ENCODE measurements around the gene CDH20.

CDH20 gene

DNA sequence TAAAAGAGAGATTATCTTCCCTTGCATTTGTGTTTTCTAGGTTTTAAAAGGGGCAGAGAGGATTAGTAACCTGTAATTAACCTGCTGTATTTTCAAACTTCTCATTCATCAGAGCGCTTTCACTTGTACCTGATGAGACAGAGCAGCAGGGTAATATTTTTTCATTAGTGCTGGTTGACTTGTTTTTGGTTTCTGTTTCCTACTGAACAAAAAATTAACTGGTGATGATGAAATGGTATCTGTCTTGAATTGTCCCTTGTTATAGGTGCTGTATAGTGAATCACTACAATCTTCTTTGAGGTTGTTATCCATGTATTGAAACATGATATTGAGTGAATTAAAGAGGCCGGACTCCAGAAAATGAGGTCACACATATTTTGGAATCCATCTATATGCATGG is 37.9 kb downstream of the CDH20 start:
- TF ChIP-seq, protein P1, sequence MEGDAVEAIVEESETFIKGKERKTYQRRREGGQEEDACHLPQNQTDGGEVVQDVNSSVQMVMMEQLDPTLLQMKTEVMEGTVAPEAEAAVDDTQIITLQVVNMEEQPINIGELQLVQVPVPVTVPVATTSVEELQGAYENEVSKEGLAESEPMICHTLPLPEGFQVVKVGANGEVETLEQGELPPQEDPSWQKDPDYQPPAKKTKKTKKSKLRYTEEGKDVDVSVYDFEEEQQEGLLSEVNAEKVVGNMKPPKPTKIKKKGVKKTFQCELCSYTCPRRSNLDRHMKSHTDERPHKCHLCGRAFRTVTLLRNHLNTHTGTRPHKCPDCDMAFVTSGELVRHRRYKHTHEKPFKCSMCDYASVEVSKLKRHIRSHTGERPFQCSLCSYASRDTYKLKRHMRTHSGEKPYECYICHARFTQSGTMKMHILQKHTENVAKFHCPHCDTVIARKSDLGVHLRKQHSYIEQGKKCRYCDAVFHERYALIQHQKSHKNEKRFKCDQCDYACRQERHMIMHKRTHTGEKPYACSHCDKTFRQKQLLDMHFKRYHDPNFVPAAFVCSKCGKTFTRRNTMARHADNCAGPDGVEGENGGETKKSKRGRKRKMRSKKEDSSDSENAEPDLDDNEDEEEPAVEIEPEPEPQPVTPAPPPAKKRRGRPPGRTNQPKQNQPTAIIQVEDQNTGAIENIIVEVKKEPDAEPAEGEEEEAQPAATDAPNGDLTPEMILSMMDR (IDR thresholded peaks at IDR 0.05; ENCODE audit: control extremely low read depth, extremely low read depth, low read depth, missing control alignments): no peak
- CTCF ChIA-PET: no interaction called here
- POLR2A ChIA-PET: no interaction called here
- DNase-seq (ENCODE audit: extremely low spot score): no peak

DNA sequence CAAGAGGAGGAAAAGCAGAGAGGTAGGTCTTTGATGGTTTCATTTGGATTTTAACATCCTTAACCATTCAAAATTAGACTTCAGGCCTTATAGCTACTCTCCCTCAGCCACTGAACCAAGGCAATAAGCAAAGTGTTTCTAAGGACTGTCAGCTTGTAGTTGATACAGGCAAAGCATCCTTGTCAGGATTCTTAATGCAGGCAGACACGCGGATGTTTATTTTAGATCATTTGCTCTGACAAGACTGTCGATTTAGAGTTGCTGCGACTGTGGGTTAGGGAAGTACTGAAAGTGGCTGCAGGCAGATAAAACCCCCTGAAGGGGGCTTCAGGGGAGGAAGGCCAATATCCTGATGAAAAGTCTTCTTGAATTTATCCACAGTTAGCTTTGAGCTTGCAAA is 46.6 kb downstream of the CDH20 start:
- ChIA-PET CTCF (interaction anchor here (2.1 kb wide), 1 partner anchor 18 kb away, joined by 4 read pairs; no protein-coding TSS in a partner anchor), POLR2A (no interaction called here)
- TF ChIP-seq, protein P1 (IDR thresholded peaks at IDR 0.05; ENCODE audit: control extremely low read depth, extremely low read depth, low read depth, missing control alignments): no peak
- no peak for DNase-seq (ENCODE audit: extremely low spot score)

DNA sequence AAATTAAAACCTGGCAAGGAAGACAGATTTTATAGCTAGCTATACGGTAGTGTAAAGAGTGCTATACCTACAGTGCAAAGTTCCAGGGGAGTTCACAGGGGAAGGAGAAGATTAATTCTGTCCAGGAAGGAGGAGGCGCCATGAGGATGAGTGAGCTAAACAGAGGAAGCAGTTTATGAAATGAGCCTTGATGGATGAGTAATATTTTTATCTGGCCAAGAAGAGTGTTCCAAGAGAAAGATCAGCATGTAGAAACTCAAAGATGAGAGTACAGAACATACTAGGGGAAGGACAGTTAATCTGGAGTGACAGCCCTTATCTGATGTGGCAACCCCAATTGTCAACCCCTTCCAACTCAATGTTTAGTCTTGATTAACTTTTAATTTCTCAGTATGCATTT is 54.8 kb downstream of the CDH20 start:
- ChIA-PET CTCF (no interaction called here), POLR2A (no interaction called here)
- TF ChIP-seq, protein P1 (IDR thresholded peaks at IDR 0.05; ENCODE audit: control extremely low read depth, extremely low read depth, low read depth, missing control alignments): no peak
- DNase-seq (ENCODE audit: extremely low spot score): no peak

DNA sequence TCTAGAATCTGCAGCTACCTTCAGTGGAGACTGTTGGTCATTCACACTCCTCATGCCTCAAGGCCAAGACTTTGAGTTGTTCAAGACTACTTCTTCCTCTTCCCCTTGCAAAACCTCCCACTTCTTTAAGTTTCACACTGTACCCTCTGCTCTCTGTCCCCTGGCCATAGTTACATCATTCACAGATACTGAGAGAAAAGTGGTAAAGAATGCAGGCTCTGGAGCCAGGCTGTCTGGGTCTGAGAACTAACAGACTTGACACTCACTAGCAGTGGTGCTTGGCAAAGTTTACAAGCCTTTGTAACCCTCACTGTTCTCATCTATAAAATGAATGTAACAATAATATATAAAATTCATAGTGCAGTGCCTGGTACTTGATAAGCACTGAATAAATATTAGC is 61.8 kb downstream of the CDH20 start:
- TF ChIP-seq, protein P1 (IDR thresholded peaks at IDR 0.05; ENCODE audit: control extremely low read depth, extremely low read depth, low read depth, missing control alignments): no peak
- DNase-seq (ENCODE audit: extremely low spot score): no peak
- ChIA-PET POLR2A (no interaction called here), CTCF (no interaction called here)

DNA sequence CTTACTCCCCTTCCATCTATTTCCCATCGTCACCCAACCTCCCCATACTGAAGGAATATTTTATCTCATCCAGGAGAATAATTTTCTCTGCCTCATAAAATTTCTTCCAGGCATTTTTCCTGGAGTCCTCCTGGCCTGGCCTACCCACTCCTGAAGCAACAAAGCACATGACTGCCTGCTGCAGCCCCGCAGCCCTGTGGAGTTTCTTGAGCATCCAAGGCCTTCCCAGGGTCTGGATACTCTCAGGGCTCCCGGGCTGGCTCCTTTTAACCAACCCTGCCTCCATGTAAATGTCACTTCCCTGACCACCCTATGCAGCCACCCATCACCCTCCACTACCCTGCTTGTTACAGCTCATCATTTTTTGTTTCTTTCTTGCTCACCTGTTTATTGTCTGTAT is 64.0 kb downstream of the CDH20 start:
- POLR2A ChIA-PET: no interaction called here
- CTCF ChIA-PET: no interaction called here
- no peak for DNase-seq (ENCODE audit: extremely low spot score)
- TF ChIP-seq, protein P1 (IDR thresholded peaks at IDR 0.05; ENCODE audit: control extremely low read depth, extremely low read depth, low read depth, missing control alignments): no peak

DNA sequence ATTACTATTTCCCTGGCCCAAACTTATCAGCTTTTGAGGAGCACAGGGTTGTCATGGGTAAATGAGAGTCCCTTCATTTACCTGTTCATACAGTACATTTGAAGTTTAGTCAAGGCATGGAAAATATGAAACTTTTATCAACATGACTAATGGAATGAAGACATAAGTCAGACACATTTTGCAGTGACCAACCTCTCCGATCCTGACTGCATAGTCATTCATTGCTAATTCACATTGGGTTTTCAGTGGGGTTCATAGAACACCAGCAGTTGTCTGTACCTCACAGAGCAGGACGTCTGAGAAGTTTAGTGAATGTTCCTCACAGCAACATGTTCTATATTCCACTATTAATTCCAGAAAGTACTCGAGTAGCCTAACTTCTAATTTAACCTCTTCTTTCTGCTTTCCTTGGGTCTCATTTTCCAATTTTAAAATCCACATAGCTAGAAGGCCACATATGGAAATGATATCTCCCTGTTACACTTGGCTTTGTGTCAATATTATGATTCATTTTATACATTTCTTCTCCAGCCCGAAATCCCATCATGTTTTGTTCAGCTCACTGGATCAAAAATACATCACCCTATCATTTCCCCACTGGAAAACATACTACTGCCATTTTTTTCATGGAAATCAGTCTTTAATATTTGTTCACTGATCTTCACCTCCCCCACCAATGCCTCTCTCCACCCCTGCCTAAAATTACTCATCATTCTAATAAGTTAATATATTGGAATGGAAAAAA is 65.9 kb downstream of the CDH20 start:
- CTCF ChIA-PET: no interaction called here
- TF ChIP-seq, protein P1 (IDR thresholded peaks at IDR 0.05; ENCODE audit: control extremely low read depth, extremely low read depth, low read depth, missing control alignments): no peak
- POLR2A ChIA-PET: no interaction called here
- DNase-seq (ENCODE audit: extremely low spot score): no peak

Measured in GM10248 (cell line).